H1 (cell line): ENCODE results near the gene LIPA. TPM values are rescaled to one million over a fixed set of nuclear protein-coding genes. Genes with fewer than 3 reads are reported as not detected.
A peak's percentile ranks its signal among the peaks of the same experiment; 100 is the strongest.

Experiments used
- CTCF ChIA-PET: fragments of 300-600 bp; sonication (Branson Sonifier 250); formaldehyde crosslinking; loops from one replicate; lab custom pipeline; 2021; ENCODE audit not compliant: partially characterized antibody; lab: Charles Lee
- POLR2A ChIA-PET: fragments of 300-600 bp; sonication (Branson Sonifier 250); formaldehyde crosslinking; loops from one replicate; lab custom pipeline; 2021; ENCODE audit warnings: inconsistent platforms; ENCODE audit not compliant: partially characterized antibody; lab: Charles Lee
- DNase-seq, 2 experiments: peaks; one replicate each; pipeline versions ENCODE4 v3.0.0 to v3.0.0-alpha.2; 2010 to 2022; ENCODE audit warnings: low spot score in 2 of 2, low read depth in 1 of 2, mixed read lengths in 1 of 2
- FAIRE-seq: peaks from 2 replicates; lab custom pipeline; 2011; peaks lifted over from hg19 to GRCh38; lab: Jason Lieb, UNC
- H2AFZ ChIP-seq: 2 replicates; pipeline ENCODE4 v1.8.1; 2012; ENCODE audit warnings: low read length, inconsistent platforms
- H2AK5ac ChIP-seq: 2 replicates; pipeline ENCODE4 v1.6.1; 2013; ENCODE audit warnings: low read depth, low read length
- H2BK120ac ChIP-seq: replicated peaks from 2 replicates; pipeline ENCODE3; 2013; ENCODE audit warnings: low read depth, low read length, inconsistent platforms
- H2BK12ac ChIP-seq: 2 replicates; pipeline ENCODE4 v1.6.1; 2013; ENCODE audit warnings: low read depth, low read length
- H2BK15ac ChIP-seq: 2 replicates; pipeline ENCODE4 v1.6.1; 2013; ENCODE audit warnings: low read length
- H2BK20ac ChIP-seq: 2 replicates; pipeline ENCODE4 v1.6.1; 2013; ENCODE audit warnings: low read length
- H2BK5ac ChIP-seq: 2 replicates; pipeline ENCODE4 v1.6.1; 2013; ENCODE audit warnings: low read depth, low read length
- H3K14ac ChIP-seq: 2 replicates; pipeline ENCODE4 v1.6.1; 2013; ENCODE audit warnings: inconsistent platforms; ENCODE audit not compliant: insufficient read length
- H3K18ac ChIP-seq: 2 replicates; pipeline ENCODE4 v1.6.1; 2013; ENCODE audit warnings: low read length; ENCODE audit errors: extremely low read depth
- H3K23ac ChIP-seq: 2 replicates; pipeline ENCODE4 v1.6.1; 2013; ENCODE audit warnings: inconsistent platforms; ENCODE audit not compliant: insufficient read length
- H3K23me2 ChIP-seq: 2 replicates; pipeline ENCODE4 v1.6.1; 2013; ENCODE audit warnings: low read depth, low read length
- H3K27ac ChIP-seq: 2 replicates; pipeline ENCODE4 v1.6.1; 2011; ENCODE audit warnings: low read depth, low read length, inconsistent platforms
- H3K27me3 ChIP-seq, 4 experiments: replicated peaks in 1 of 4; 1 replicate in 1 of 4; 2 replicates in 3 of 4; pipeline versions ENCODE4 v1.6.1 to v1.8.1; 2011 to 2013; ENCODE audit warnings: low read length in 3 of 4, mild to moderate bottlenecking in 3 of 4, inconsistent platforms in 2 of 4, mixed read lengths in 2 of 4, moderate library complexity in 1 of 4; ENCODE audit not compliant: control insufficient read depth in 3 of 4, insufficient read depth in 3 of 4; ENCODE audit errors: extremely low read depth in 1 of 4
- H3K36me3 ChIP-seq, 4 experiments: 2 replicates each; pipeline versions ENCODE4 v1.6.1 to v1.8.1; 2011 to 2013; ENCODE audit warnings: mild to moderate bottlenecking in 4 of 4, low read length in 3 of 4, moderate library complexity in 2 of 4, control low read depth in 1 of 4, inconsistent platforms in 1 of 4; ENCODE audit not compliant: insufficient read depth in 4 of 4, control insufficient read depth in 2 of 4
- H3K4ac ChIP-seq: replicated peaks from 2 replicates; pipeline ENCODE3; 2013; ENCODE audit warnings: low read length, low read depth, mixed read lengths, inconsistent platforms; ENCODE audit not compliant: insufficient read length
- H3K4me1 ChIP-seq, 4 experiments: replicated peaks in 1 of 4; 1 replicate in 1 of 4; 2 replicates in 3 of 4; pipeline versions ENCODE4 v1.6.1 to v1.8.1; 2011 to 2013; ENCODE audit warnings: low read length in 3 of 4, inconsistent platforms in 2 of 4, mixed read lengths in 1 of 4; ENCODE audit not compliant: insufficient read depth in 4 of 4, control insufficient read depth in 3 of 4
- H3K4me2 ChIP-seq, 2 experiments: 2 replicates each; pipeline versions ENCODE4 v1.6.1 to v1.8.1; 2011 to 2013; ENCODE audit warnings: low read depth in 2 of 2, low read length in 2 of 2, control low read depth in 1 of 2, inconsistent platforms in 1 of 2, mild to moderate bottlenecking in 1 of 2; ENCODE audit not compliant: insufficient read depth in 1 of 2
- H3K4me3 ChIP-seq, 4 experiments: fragments of 200-600, 300-600 bp in 1 of 4; sonication (generic), shearing (Covaris generic), sonication (Bioruptor Twin) in 1 of 4; 2 replicates each; pipeline versions ENCODE4 v1.5.1 to v1.8.1; 2011 to 2016; ENCODE audit warnings: low read length in 4 of 4, low read depth in 3 of 4, control low read depth in 2 of 4, inconsistent platforms in 2 of 4, mild to moderate bottlenecking in 2 of 4, mixed read lengths in 1 of 4, moderate library complexity in 1 of 4; ENCODE audit not compliant: insufficient read depth in 2 of 4; ENCODE audit errors: extremely low read depth in 1 of 4
- H3K56ac ChIP-seq: replicated peaks from 2 replicates; pipeline ENCODE3; 2013; ENCODE audit warnings: low read depth, mild to moderate bottlenecking, mixed read lengths, low read length, inconsistent platforms; ENCODE audit not compliant: insufficient read length
- H3K79me1 ChIP-seq: 2 replicates; pipeline ENCODE4 v1.6.1; 2013; ENCODE audit warnings: low read depth, low read length, control low read depth
- H3K79me2 ChIP-seq, 2 experiments: 2 replicates each; pipeline versions ENCODE4 v1.6.1 to v1.8.1; 2012 to 2013; ENCODE audit warnings: low read length in 2 of 2, mild to moderate bottlenecking in 2 of 2, inconsistent platforms in 1 of 2; ENCODE audit not compliant: insufficient read depth in 2 of 2, control insufficient read depth in 1 of 2
- H3K9ac ChIP-seq, 4 experiments: replicated peaks in 1 of 4; 1 replicate in 1 of 4; 2 replicates in 3 of 4; pipeline versions ENCODE4 v1.6.1 to v1.8.1; 2011 to 2013; ENCODE audit warnings: low read depth in 3 of 4, low read length in 3 of 4, control low read depth in 2 of 4, mild to moderate bottlenecking in 2 of 4, moderate library complexity in 2 of 4, inconsistent platforms in 1 of 4; ENCODE audit errors: extremely low read depth in 1 of 4
- H3K9me3 ChIP-seq, 2 experiments: 2 replicates each; pipeline versions ENCODE4 v1.6.1 to v1.8.1; 2012 to 2013; ENCODE audit warnings: mild to moderate bottlenecking in 2 of 2, moderate library complexity in 2 of 2, control low read depth in 1 of 2, inconsistent platforms in 1 of 2, low read depth in 1 of 2, low read length in 1 of 2, mixed read lengths in 1 of 2; ENCODE audit not compliant: insufficient read depth in 2 of 2
- H4K20me1 ChIP-seq, 2 experiments: replicated peaks in 1 of 2; 2 replicates each; pipeline versions ENCODE3 to v1.8.1; 2011 to 2013; ENCODE audit warnings: inconsistent platforms in 2 of 2, low read length in 2 of 2, mild to moderate bottlenecking in 1 of 2; ENCODE audit not compliant: insufficient read depth in 2 of 2, control insufficient read depth in 1 of 2
- H4K5ac ChIP-seq: 2 replicates; pipeline ENCODE4 v1.6.1; 2013; ENCODE audit warnings: low read length, low read depth, mixed read lengths, inconsistent platforms; ENCODE audit not compliant: insufficient read length
- H4K8ac ChIP-seq: 2 replicates; pipeline ENCODE4 v1.8.0; 2013; ENCODE audit warnings: mild to moderate bottlenecking, moderate library complexity, low read length, inconsistent platforms; ENCODE audit not compliant: insufficient read depth; ENCODE audit errors: extremely low read depth
- H4K91ac ChIP-seq: replicated peaks from 2 replicates; pipeline ENCODE3; 2013; ENCODE audit warnings: low read length, mixed read lengths, inconsistent platforms; ENCODE audit not compliant: insufficient read length
- CTBP2 ChIP-seq: IDR thresholded peaks from 2 replicates; pipeline ENCODE4 v1.7.0; 2011; ENCODE audit warnings: borderline replicate concordance, mild to moderate bottlenecking, moderate library complexity, mixed read lengths, low read length; ENCODE audit not compliant: insufficient read depth, insufficient read length
- EGR1 ChIP-seq: IDR thresholded peaks from 2 replicates; pipeline ENCODE4 v1.6.1; 2011; ENCODE audit warnings: low read depth, low read length, borderline replicate concordance
- FOSL1 ChIP-seq: IDR thresholded peaks from 2 replicates; pipeline ENCODE4 v1.6.1; 2011; ENCODE audit warnings: mild to moderate bottlenecking, low read depth, low read length, moderate library complexity; ENCODE audit not compliant: insufficient read depth
- HDAC2 ChIP-seq, 2 experiments: fragments of 300-600 bp in 1 of 2; sonication (generic) in 1 of 2; IDR thresholded peaks; 2 replicates each; pipeline ENCODE4 v1.6.1; 2011 to 2012; ENCODE audit warnings: low read depth in 2 of 2, low read length in 2 of 2, mild to moderate bottlenecking in 2 of 2, moderate library complexity in 2 of 2, borderline replicate concordance in 1 of 2, inconsistent platforms in 1 of 2
- NRF1 ChIP-seq: IDR thresholded peaks from 2 replicates; pipeline ENCODE4 v1.6.1; 2011; ENCODE audit warnings: mild to moderate bottlenecking, low read depth, low read length, improper control_type of control experiment
- TBP ChIP-seq: IDR thresholded peaks from 2 replicates; pipeline ENCODE4 v1.6.1; 2011; ENCODE audit warnings: low read depth, low read length, improper control_type of control experiment
- YY1 ChIP-seq: IDR thresholded peaks from 2 replicates; pipeline ENCODE4 v1.6.1; 2011; ENCODE audit warnings: low read depth, mild to moderate bottlenecking, low read length
- WGBS, 2 experiments: shearing (Covaris generic) in 1 of 2; methylation state at CpG; one replicate each; pipeline versions ENCODE4 v1.1.6 to v1.1.7; 2013 to 2015; ENCODE audit warnings: low lambda C conversion rate in 2 of 2, mixed read lengths in 2 of 2, inconsistent platforms in 1 of 2, low coverage in 1 of 2, missing lambda C conversion rate in 1 of 2; ENCODE audit not compliant: insufficient replicate concordance in 2 of 2, insufficient coverage in 1 of 2, insufficient read length in 1 of 2; ENCODE audit errors: extremely low coverage in 1 of 2, missing lambda C conversion rate in 1 of 2; 5-methylcytosine and 5-hydroxymethylcytosine counted together
- long read RNA-seq, 2 experiments: library from RNA in 1 of 2; library from capped mRNA in 1 of 2; stranded (forward); transcript quantifications; one replicate each; pipeline ENCODE4 v2.0.0, GENCODE V29; 2021; ENCODE audit warnings: inconsistent platforms in 1 of 2
- polyA minus RNA-seq, 3 experiments: library from RNA; depleted of rRNA, polyadenylated mRNA; stranded (reverse); fragments of >200 nt; gene quantifications; 1 replicate in 2 of 3; 2 replicates in 1 of 3; pipeline ENCODE4 v1.2.3, GENCODE V29; 2011
- polyA plus RNA-seq, 7 experiments: library from polyadenylated mRNA; depleted of rRNA in 3 of 7; stranded (reverse) in 5 of 7; unstranded in 2 of 7; fragments of >200 nt in 5 of 7; fragments of 200-250 nt in 2 of 7; gene quantifications; 1 replicate in 5 of 7; 2 replicates in 1 of 7; 4 replicates in 1 of 7; pipeline versions ENCODE4 v1.2.1 to v1.2.3, GENCODE V29; 2011 to 2013; ENCODE audit warnings: missing spikeins in 2 of 7, mixed read lengths in 2 of 7
- total RNA-seq: library from RNA; stranded (reverse); fragmentation: NEBNext Ultra II Directional; extraction: Animal tissue kit (Norgen Biotek cat#: 25700); gene quantifications from 2 replicates; pipeline ENCODE4 v1.2.1, GENCODE V29; 2021

The LIPA gene
- total RNA-seq (32.4 and 35.6 TPM in 2 replicates), polyA plus RNA-seq (2011; rRNA removed) (10.6 and 18.1 TPM in 2 replicates), polyA minus RNA-seq (2011; rRNA and poly(A)+ RNA removed) (22.2 and 51.0 TPM in 2 replicates)
- 14.2 TPM for polyA plus RNA-seq (2011; cell fraction: cytosol; rRNA removed)
- polyA plus RNA-seq (2011; cell fraction: nucleus; rRNA removed), result 12.3 TPM
- polyA plus RNA-seq (2012, experiment 1 of 2), result 21.8 to 34.8 TPM (median 23.1 TPM) in 4 replicates
- polyA plus RNA-seq (2012, experiment 2 of 2), result 11.1 TPM
- 109 TPM for polyA plus RNA-seq (2013, experiment 1 of 2)
- 115 TPM for polyA plus RNA-seq (2013, experiment 2 of 2)
- polyA minus RNA-seq (2011; cell fraction: cytosol; rRNA and poly(A)+ RNA removed), result 14.0 TPM
- 12.8 TPM for polyA minus RNA-seq (2011; cell fraction: nucleus; rRNA and poly(A)+ RNA removed)
- long read RNA-seq, experiment 1, transcript LIPA-202 (10 exons, 2,782 nt), result major isoform, 13 of 34 reads
- long read RNA-seq, experiment 1, partial matches to known transcripts, result 17 of 34 reads
- long read RNA-seq, experiment 1, other reads (novel, unspliced or antisense), result 4 of 34 reads
- long read RNA-seq, experiment 2, transcript LIPA-202 (10 exons, 2,782 nt), result major isoform, 18 of 20 reads
- long read RNA-seq, experiment 2, partial matches to known transcripts, result 1 of 20 reads
- long read RNA-seq, experiment 2, other reads (novel, unspliced or antisense), result 1 of 20 reads

DNA sequence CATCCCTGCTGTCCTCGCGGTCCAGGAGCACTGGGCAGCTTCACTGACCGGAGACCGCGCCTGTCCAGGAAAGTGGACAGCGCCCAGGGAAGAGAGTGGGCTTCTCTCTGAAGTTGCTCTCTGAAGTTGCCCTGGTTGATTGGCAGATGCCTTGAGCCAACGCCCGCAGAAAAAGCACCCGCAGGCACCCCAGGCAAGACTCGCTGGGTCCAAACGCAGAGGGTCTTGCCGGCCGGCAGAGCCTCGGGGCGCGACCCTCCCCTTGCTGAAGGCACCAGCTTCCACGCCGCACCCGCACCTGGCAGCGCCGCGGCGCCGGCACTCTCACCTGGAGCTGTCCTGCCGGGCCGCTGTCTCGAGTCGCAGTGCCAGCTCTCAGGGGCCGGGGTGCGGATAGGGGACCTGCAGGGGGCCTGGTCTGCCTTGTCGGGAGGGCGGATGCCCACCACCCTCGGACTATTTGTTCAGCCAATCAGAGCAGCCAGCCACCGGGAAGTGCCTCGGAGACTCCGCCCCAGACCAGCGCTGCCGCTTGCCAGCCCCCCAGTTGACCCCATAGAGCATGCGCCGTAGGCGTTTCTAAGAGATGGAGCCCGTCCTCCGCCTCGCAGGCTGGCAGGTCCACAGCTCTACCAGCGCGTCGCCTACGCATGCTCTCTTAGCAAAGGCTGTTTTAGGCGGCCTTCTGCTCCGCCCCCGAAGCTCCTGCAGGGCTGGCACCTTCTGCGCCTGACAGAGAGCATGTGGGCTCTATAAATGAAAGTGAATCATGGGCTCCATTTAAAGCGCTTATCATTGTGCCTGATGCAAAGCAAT, at the start of gene LIPA:
LIPA (minus strand) TSS at position 367 of the 816 bp plus-strand sequence. CDS start 4,127 bp downstream, outside the sequence.
- H3K27ac ChIP-seq, result no peak within 1 kb of the TSS
- no peak within 1 kb of the TSS for H2BK120ac ChIP-seq
- DNase-seq (peak; percentile 92 to 98), FAIRE-seq (peak; percentile 74)
- WGBS, 2 experiments, result 5% methylated on average over 53 of the region's 53 CpGs; no CpG with 5 or more reads in 1 of the 2 experiments
- no peak within 1 kb of the TSS for H3K14ac ChIP-seq
- no peaks in the 10 kb centered on the region for H3K36me3 ChIP-seq
- CTCF ChIA-PET, result interaction anchor here (0.6 to 3.1 kb wide), 10 partner anchors 8 to 321 kb away, joined by 3 to 11 read pairs (median 4); no protein-coding TSS in a partner anchor
- no peak within 1 kb of the TSS for H3K23ac ChIP-seq
- H3K9me3 ChIP-seq, result peaks cover 9 to 16% of the 10 kb centered on the region in 2 experiments
- H3K4me1 ChIP-seq, result peaks cover 0 to 6% (median 1%) of the 10 kb centered on the region in 4 experiments; a peak in 3 of 7 replicates
- peak within 1 kb of the TSS; percentile 60 for H2AFZ ChIP-seq
- no peak within 1 kb of the TSS for H4K91ac ChIP-seq
- H3K9ac ChIP-seq, result no peak within 1 kb of the TSS; a peak in 1 of 7 replicates
- no peak within 1 kb of the TSS; the same call in 1 of the 2 replicates for H2BK12ac ChIP-seq
- H3K23me2 ChIP-seq, result peaks cover 5% of the 10 kb centered on the region; the same call in 1 of the 2 replicates
- no peaks in the 10 kb centered on the region; the same call in 1 of the 2 replicates for H3K79me1 ChIP-seq
- no peak within 1 kb of the TSS for H2BK15ac ChIP-seq
- peak within 1 kb of the TSS; percentile 15; the same call in 1 of the 2 replicates for H2BK5ac ChIP-seq
- peak within 1 kb of the TSS; percentile 57 to 78 (median 68) for H3K4me3 ChIP-seq
- H3K4me2 ChIP-seq, result peak within 1 kb of the TSS; percentile 76 to 91
- H3K4ac ChIP-seq, result no peak within 1 kb of the TSS
- H2BK20ac ChIP-seq, result no peak within 1 kb of the TSS
- no peak within 1 kb of the TSS for H2AK5ac ChIP-seq
- H4K20me1 ChIP-seq, result no peaks in the 10 kb centered on the region
- H3K56ac ChIP-seq, result peak within 1 kb of the TSS; percentile 59
- peak within 1 kb of the TSS; percentile 48; the same call in 1 of the 2 replicates for H3K18ac ChIP-seq
- peak within 1 kb of the TSS; percentile 7 for H4K5ac ChIP-seq
- POLR2A ChIA-PET, result interaction anchor here (0.6 to 1.3 kb wide), 4 partner anchors 10 to 1055 kb away, joined by 3 to 4 read pairs (median 3); no protein-coding TSS in a partner anchor
- no peaks in the 10 kb centered on the region for H3K79me2 ChIP-seq
- no peaks in the 10 kb centered on the region; a peak in 1 of 7 replicates for H3K27me3 ChIP-seq
- peak within 1 kb of the TSS; percentile 37; the same call in 1 of the 2 replicates for H4K8ac ChIP-seq
- TF ChIP-seq YY1, result no peak
- TF ChIP-seq FOSL1, result no peak
- TF ChIP-seq TBP, result peak; percentile 77; the same call in 1 of the 2 replicates
- TF ChIP-seq EGR1, result peak; percentile 70
- peak in 1 of 2 experiments; percentile 74; a peak in 1 of 4 replicates for TF ChIP-seq HDAC2 (IDR thresholded peaks at IDR 0.05; ENCODE audit: borderline replicate concordance in 1 of 2, low read depth in 2 of 2, low read length in 2 of 2)
- TF ChIP-seq CTBP2, result no peak
- peak; percentile 71 for TF ChIP-seq NRF1
